SK-N-SH (cell line): ENCODE results near the gene MUC20. TPM values are rescaled to one million over a fixed set of nuclear protein-coding genes. Genes with fewer than 3 reads are reported as not detected.
"Not testable (repeated sequence)": the region's sequence is repeated elsewhere in the genome, so short reads cannot be mapped to it uniquely, and the experiment has no call there.

Experiments used
- CTCF ChIA-PET: fragments of 300-600, 350-600 bp; formaldehyde crosslinking; extraction: SDS; loops from one replicate; lab custom pipeline; 2021; lab: Yijun Ruan, JAX
- POLR2A ChIA-PET: fragments of 350-600 bp; sonication (Branson Sonifier 250); formaldehyde crosslinking; extraction: SDS; loops from one replicate; lab custom pipeline; 2020; ENCODE audit warnings: antibody characterized with exemption, inconsistent platforms; lab: Yijun Ruan, JAX
- DNase-seq: peaks from one replicate; pipeline ENCODE4 v3.0.0; 2012
- H2AFZ ChIP-seq: fragments of 200-600 bp; sonication (generic); 2 replicates; pipeline ENCODE4 v1.8.1; 2016; ENCODE audit warnings: antibody characterized with exemption, mild to moderate bottlenecking, low read depth
- H3F3A ChIP-seq: fragments of 200-600 bp; sonication (generic); replicated peaks from 2 replicates; pipeline ENCODE3; 2016; ENCODE audit warnings: antibody characterized with exemption, mild to moderate bottlenecking; ENCODE audit not compliant: insufficient read depth
- H3K27ac ChIP-seq, 2 experiments: fragments of 200-500 bp in 1 of 2; fragments of 200-600 bp in 1 of 2; sonication (Bioruptor generic) in 1 of 2; sonication (generic), shearing (Covaris generic) in 1 of 2; 2 replicates each; pipeline versions ENCODE4 v1.5.1 to v1.6.1; 2014 to 2016; ENCODE audit warnings: low read depth in 2 of 2, inconsistent platforms in 1 of 2, low read length in 1 of 2, mild to moderate bottlenecking in 1 of 2, mixed read lengths in 1 of 2
- H3K27me3 ChIP-seq: fragments of 200-600 bp; sonication (generic), shearing (Covaris generic); 2 replicates; pipeline ENCODE4 v1.6.1; 2016; ENCODE audit warnings: mixed run types; ENCODE audit not compliant: insufficient read depth
- H3K36me3 ChIP-seq, 2 experiments: fragments of 200-500 bp in 1 of 2; fragments of 200-600 bp in 1 of 2; sonication (Bioruptor generic) in 1 of 2; sonication (generic) in 1 of 2; replicated peaks in 1 of 2; 2 replicates each; pipeline versions ENCODE3 to v1.5.1; 2014 to 2016; ENCODE audit warnings: low read length in 1 of 2, mild to moderate bottlenecking in 1 of 2; ENCODE audit not compliant: insufficient read depth in 2 of 2, control insufficient read depth in 1 of 2
- H3K4me1 ChIP-seq, 2 experiments: fragments of 200-500 bp in 1 of 2; fragments of 200-600 bp in 1 of 2; sonication (Bioruptor generic) in 1 of 2; sonication (generic), shearing (Covaris generic) in 1 of 2; 2 replicates each; pipeline versions ENCODE4 v1.5.1 to v1.6.1; 2014 to 2016; ENCODE audit warnings: low read depth in 1 of 2, low read length in 1 of 2, mixed run types in 1 of 2; ENCODE audit not compliant: insufficient read depth in 2 of 2, control insufficient read depth in 1 of 2
- H3K4me2 ChIP-seq: fragments of 200-600 bp; sonication (generic), shearing (Covaris generic); 2 replicates; pipeline ENCODE4 v1.6.1; 2017; ENCODE audit warnings: mixed run types
- H3K4me3 ChIP-seq, 2 experiments: fragments of 200-500 bp in 1 of 2; fragments of 200-600 bp in 1 of 2; sonication (Bioruptor generic) in 1 of 2; sonication (generic), shearing (Covaris generic) in 1 of 2; 2 replicates each; pipeline versions ENCODE4 v1.5.1 to v1.8.1; 2014 to 2016; ENCODE audit warnings: low read depth in 2 of 2, inconsistent platforms in 1 of 2, low read length in 1 of 2, mild to moderate bottlenecking in 1 of 2, mixed read lengths in 1 of 2, moderate library complexity in 1 of 2
- H3K79me2 ChIP-seq: fragments of 200-600 bp; sonication (generic); 2 replicates; pipeline ENCODE4 v1.8.1; 2017; ENCODE audit warnings: mild to moderate bottlenecking; ENCODE audit not compliant: insufficient read depth
- H3K9ac ChIP-seq: fragments of 200-600 bp; sonication (generic); 2 replicates; pipeline ENCODE4 v1.6.1; 2017; ENCODE audit warnings: mixed run types
- H3K9me2 ChIP-seq: fragments of 200-600 bp; sonication (generic); 2 replicates; pipeline ENCODE4 v1.6.1; 2017; ENCODE audit warnings: mixed run types
- H3K9me3 ChIP-seq: fragments of 200-600 bp; sonication (generic); 2 replicates; pipeline ENCODE4 v1.6.1; 2017; ENCODE audit warnings: mixed run types, mild to moderate bottlenecking, moderate library complexity
- H4K20me1 ChIP-seq: fragments of 200-600 bp; sonication (generic); 2 replicates; pipeline ENCODE4 v1.6.1; 2017; ENCODE audit warnings: mild to moderate bottlenecking, mixed run types; ENCODE audit not compliant: insufficient read depth
- ELF1 ChIP-seq: IDR thresholded peaks from 2 replicates; pipeline ENCODE4 v1.4.0; 2012
- FOSL2 ChIP-seq: IDR thresholded peaks from 2 replicates; pipeline ENCODE4 v1.4.0; 2012; ENCODE audit warnings: low read depth, mild to moderate bottlenecking, moderate library complexity, borderline replicate concordance
- FOXJ3 ChIP-seq: sonication (generic); formaldehyde crosslinking; IDR thresholded peaks from 2 replicates; pipeline ENCODE4 v1.5.1; 2020; ENCODE audit warnings: mild to moderate bottlenecking, missing genetic modification reagents
- FOXM1 ChIP-seq: IDR thresholded peaks from 2 replicates; pipeline ENCODE4 v1.4.0; 2012; ENCODE audit warnings: low read depth, mild to moderate bottlenecking
- GABPA ChIP-seq: IDR thresholded peaks from 2 replicates; pipeline ENCODE4 v1.4.0; 2012; ENCODE audit warnings: low read depth, mild to moderate bottlenecking
- MEF2A ChIP-seq: IDR thresholded peaks from 2 replicates; pipeline ENCODE4 v1.4.0; 2012; ENCODE audit warnings: low read depth, borderline replicate concordance
- NFIC ChIP-seq: IDR thresholded peaks from 2 replicates; pipeline ENCODE4 v1.4.0; 2012; ENCODE audit warnings: borderline replicate concordance
- RAD21 ChIP-seq: IDR thresholded peaks from 2 replicates; pipeline ENCODE4 v1.6.1; 2012; ENCODE audit warnings: mild to moderate bottlenecking, low read length
- RFX5 ChIP-seq: IDR thresholded peaks from 2 replicates; pipeline ENCODE4 v1.6.1; 2012; ENCODE audit warnings: mild to moderate bottlenecking, improper control_type of control experiment, low read length
- RXRA ChIP-seq: IDR thresholded peaks from 2 replicates; pipeline ENCODE4 v1.4.0; 2012; ENCODE audit warnings: low read depth, mild to moderate bottlenecking, borderline replicate concordance
- SIN3A ChIP-seq: IDR thresholded peaks from 2 replicates; pipeline ENCODE4 v1.6.1; 2012; ENCODE audit warnings: low read depth, mild to moderate bottlenecking, low read length, moderate library complexity, borderline replicate concordance
- TAF1 ChIP-seq: IDR thresholded peaks from 2 replicates; pipeline ENCODE4 v1.6.1; 2012; ENCODE audit warnings: low read depth, mild to moderate bottlenecking, low read length, moderate library complexity, borderline replicate concordance
- TCF12 ChIP-seq: IDR thresholded peaks from 2 replicates; pipeline ENCODE4 v1.4.0; 2012
- TEAD4 ChIP-seq: IDR thresholded peaks from 2 replicates; pipeline ENCODE4 v1.4.0; 2012; ENCODE audit warnings: mild to moderate bottlenecking, borderline replicate concordance; ENCODE audit not compliant: insufficient read depth
- WGBS: methylation state at CpG from one replicate; pipeline ENCODE4 v1.1.6; 2017; ENCODE audit warnings: low lambda C conversion rate; 5-methylcytosine and 5-hydroxymethylcytosine counted together
- polyA plus RNA-seq, 3 experiments: library from polyadenylated mRNA; depleted of rRNA; stranded (reverse); fragments of >200 nt; gene quantifications; 2 replicates each; pipeline ENCODE4 v1.2.3, GENCODE V29; 2012
- TF ChIP-seq, protein P1 (sequence below): IDR thresholded peaks from 2 replicates; pipeline ENCODE4 v1.6.1; 2012; ENCODE audit warnings: mild to moderate bottlenecking, low read depth, low read length, moderate library complexity
- TF ChIP-seq, protein P2 (sequence below): fragments of 150-350 bp; IDR thresholded peaks from 2 replicates; pipeline ENCODE4 v1.6.1; 2017; ENCODE audit warnings: antibody characterized with exemption, low read length, low read depth, borderline replicate concordance

Gene MUC20
- polyA plus RNA-seq, 1 of the 3 experiments (the other 2 are of a cell fraction) = 0.31 TPM

DNA sequence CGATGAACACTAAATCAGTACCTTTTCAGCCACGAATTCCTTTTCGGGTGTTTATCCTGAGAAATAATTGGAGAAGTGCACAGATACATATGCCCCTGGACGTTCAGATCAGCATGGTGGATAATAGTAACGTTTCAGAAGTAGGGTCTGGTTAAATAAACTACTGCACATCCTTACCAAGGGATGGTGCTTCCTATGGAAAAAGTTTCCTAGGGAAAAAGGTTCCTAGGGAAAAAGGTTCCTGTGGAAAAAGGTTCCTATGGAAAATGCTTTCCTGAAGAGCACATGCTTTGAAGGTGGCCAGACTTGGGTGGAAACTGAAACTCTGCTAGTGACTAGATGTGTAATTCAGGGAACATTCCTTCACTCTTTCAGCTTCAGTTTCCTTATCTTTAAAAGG is 28.3 kb downstream of the MUC20 start:
- H3K9me3 ChIP-seq, H4K20me1 ChIP-seq, H2AFZ ChIP-seq, DNase-seq, H3F3A ChIP-seq, H3K27ac ChIP-seq, H3K9me2 ChIP-seq, H3K27me3 ChIP-seq, H3K9ac ChIP-seq, H3K79me2 ChIP-seq, H3K36me3 ChIP-seq, H3K4me2 ChIP-seq, H3K4me1 ChIP-seq, H3K4me3 ChIP-seq: not testable (repeated sequence)
- ChIA-PET CTCF (interaction anchor here (1.2 to 2.2 kb wide), 2 partner anchors 21 to 478 kb away, joined by 3 to 10 read pairs; partner anchors contain the start of gene XXYLT1), POLR2A (interaction anchor here (0.5 kb wide), 1 partner anchor 212 kb away, joined by 4 read pairs; no protein-coding TSS in a partner anchor)
- 70% methylated on average over 5 of the region's 5 CpGs for WGBS

DNA sequence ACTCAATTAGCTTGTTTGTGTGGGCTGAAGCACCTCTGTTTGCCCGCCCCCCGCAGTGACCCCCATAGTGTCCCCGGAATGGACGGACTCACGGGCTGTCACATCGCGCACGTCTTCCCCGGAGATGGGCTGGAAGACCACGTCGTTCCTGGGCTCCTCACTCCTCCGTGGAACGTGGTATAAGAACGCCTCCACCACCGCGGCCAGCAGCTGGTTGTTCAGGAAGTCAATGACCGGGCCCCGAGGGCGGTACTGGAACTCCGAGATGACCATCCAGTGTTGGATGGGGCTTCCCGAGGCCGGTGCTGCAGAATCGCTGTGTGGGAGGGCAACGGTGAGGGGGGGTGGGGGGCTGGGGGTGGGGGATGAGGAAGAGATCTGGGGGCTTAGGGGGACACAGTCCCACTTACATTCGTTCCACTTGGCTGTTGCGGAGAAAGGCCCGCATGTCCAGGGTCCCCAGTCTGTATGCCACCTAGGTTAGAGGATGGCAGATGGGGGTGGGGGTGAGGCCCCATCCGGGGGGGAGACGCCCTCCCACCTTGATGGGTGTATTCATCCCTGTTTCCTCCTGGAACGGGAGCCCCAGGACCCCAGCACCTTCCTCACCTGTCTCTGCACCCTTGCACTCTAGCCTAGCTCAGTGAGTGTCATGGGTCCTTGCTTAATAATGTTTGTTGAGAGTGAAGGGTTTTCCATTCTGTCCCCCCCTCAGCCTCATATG is 30.2 kb downstream of the MUC20 start:
- H3K79me2 ChIP-seq = no peaks in the 10 kb centered on the region
- no peaks in the 10 kb centered on the region for H3F3A ChIP-seq
- TF ChIP-seq FOSL2 = no peak
- no peak for TF ChIP-seq RFX5
- no peak for TF ChIP-seq RAD21
- no peak for TF ChIP-seq MEF2A
- TF ChIP-seq TCF12 = no peak
- TF ChIP-seq TEAD4 = no peak
- no peak for TF ChIP-seq RXRA
- no peak for TF ChIP-seq FOXJ3 (CRISPR knock-in tag)
- TF ChIP-seq FOXM1 = no peak
- TF ChIP-seq, protein P1, sequence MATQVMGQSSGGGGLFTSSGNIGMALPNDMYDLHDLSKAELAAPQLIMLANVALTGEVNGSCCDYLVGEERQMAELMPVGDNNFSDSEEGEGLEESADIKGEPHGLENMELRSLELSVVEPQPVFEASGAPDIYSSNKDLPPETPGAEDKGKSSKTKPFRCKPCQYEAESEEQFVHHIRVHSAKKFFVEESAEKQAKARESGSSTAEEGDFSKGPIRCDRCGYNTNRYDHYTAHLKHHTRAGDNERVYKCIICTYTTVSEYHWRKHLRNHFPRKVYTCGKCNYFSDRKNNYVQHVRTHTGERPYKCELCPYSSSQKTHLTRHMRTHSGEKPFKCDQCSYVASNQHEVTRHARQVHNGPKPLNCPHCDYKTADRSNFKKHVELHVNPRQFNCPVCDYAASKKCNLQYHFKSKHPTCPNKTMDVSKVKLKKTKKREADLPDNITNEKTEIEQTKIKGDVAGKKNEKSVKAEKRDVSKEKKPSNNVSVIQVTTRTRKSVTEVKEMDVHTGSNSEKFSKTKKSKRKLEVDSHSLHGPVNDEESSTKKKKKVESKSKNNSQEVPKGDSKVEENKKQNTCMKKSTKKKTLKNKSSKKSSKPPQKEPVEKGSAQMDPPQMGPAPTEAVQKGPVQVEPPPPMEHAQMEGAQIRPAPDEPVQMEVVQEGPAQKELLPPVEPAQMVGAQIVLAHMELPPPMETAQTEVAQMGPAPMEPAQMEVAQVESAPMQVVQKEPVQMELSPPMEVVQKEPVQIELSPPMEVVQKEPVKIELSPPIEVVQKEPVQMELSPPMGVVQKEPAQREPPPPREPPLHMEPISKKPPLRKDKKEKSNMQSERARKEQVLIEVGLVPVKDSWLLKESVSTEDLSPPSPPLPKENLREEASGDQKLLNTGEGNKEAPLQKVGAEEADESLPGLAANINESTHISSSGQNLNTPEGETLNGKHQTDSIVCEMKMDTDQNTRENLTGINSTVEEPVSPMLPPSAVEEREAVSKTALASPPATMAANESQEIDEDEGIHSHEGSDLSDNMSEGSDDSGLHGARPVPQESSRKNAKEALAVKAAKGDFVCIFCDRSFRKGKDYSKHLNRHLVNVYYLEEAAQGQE = no peak
- TF ChIP-seq, protein P2, sequence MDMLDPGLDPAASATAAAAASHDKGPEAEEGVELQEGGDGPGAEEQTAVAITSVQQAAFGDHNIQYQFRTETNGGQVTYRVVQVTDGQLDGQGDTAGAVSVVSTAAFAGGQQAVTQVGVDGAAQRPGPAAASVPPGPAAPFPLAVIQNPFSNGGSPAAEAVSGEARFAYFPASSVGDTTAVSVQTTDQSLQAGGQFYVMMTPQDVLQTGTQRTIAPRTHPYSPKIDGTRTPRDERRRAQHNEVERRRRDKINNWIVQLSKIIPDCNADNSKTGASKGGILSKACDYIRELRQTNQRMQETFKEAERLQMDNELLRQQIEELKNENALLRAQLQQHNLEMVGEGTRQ = no peak
- TF ChIP-seq GABPA = no peak
- no peak for TF ChIP-seq ELF1
- TF ChIP-seq TAF1 = no peak
- TF ChIP-seq SIN3A = no peak
- no peak for TF ChIP-seq NFIC
- no peak overlapping the region for H2AFZ ChIP-seq
- no peak overlapping the region for H3K27ac ChIP-seq
- H3K4me2 ChIP-seq = no peak overlapping the region
- CTCF ChIA-PET = no interaction called here
- H3K9me2 ChIP-seq = no peaks in the 10 kb centered on the region
- no peaks in the 10 kb centered on the region for H4K20me1 ChIP-seq
- H3K4me3 ChIP-seq = no peak overlapping the region
- peak; percentile 15 for DNase-seq
- H3K9me3 ChIP-seq = no peaks in the 10 kb centered on the region
- H3K36me3 ChIP-seq = no peaks in the 10 kb centered on the region
- H3K27me3 ChIP-seq = no peaks in the 10 kb centered on the region
- H3K4me1 ChIP-seq = peaks cover 0 to 3% of the 10 kb centered on the region in 2 experiments; a peak in 1 of 4 replicates
- POLR2A ChIA-PET = no interaction called here
- 78% methylated on average over 15 of the region's 30 CpGs for WGBS
- no peak overlapping the region for H3K9ac ChIP-seq
